Right forelimb (tissue), 1 donor: ENCODE measurements around the gene NUAK1.

Experiments used
- DNase-seq: peaks from one replicate; pipeline ENCODE4 v3.0.0-alpha.2; 2018

Gene NUAK1

DNA sequence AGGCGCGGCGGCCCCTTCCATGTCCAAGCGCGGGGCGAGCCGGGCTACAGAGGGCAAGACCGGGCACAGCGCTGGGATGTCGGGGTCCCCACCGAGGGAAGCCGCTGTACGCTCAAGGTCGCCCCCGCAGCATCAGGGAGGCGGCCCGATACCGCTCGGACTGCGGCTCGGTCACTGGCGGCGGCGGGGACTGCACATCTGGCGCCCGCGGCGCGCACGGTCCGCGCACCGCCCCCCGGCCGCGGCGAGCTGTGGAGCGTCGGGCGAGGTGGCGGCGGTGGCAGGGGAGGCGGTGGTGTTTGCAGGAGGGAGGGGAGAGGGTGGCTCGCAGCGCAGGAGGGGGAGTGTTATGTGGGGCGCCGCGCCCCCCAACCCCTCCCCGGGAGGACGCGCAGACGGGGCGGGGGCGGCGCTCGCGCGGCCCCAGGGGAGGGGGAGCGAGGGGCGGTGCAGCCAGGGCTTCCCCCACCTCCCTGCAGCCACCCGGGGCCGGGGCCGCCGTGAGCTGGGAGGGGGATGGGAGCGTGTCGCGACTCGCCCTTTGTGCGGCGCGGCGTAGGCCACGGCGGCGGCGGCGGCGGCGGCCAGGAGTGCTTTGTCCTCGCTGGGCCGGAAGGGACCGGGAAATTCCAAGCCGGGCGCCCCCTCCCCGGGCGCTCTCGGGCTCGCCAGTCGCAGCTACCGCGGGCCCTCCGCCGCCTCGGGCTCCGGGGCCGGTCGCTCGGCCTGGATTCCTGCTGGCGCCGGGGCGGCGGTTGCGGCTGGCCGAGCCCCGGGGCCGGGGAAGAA lies at the start of gene NUAK1:
Gene NUAK1 (minus strand): TSS at position 322 of the 789 bp plus-strand sequence. CDS start 301 bp downstream, at position 21.
- DNase-seq, result peak; percentile 88

- DNase-seq, result no peak
Measured at GRCh38 chr12:106188256-106188655, 49.5 kb upstream of the NUAK1 start.

GRCh38 chr12:106187842-106188241 lies 49.1 kb upstream of the NUAK1 start:
- no peak for DNase-seq

DNA sequence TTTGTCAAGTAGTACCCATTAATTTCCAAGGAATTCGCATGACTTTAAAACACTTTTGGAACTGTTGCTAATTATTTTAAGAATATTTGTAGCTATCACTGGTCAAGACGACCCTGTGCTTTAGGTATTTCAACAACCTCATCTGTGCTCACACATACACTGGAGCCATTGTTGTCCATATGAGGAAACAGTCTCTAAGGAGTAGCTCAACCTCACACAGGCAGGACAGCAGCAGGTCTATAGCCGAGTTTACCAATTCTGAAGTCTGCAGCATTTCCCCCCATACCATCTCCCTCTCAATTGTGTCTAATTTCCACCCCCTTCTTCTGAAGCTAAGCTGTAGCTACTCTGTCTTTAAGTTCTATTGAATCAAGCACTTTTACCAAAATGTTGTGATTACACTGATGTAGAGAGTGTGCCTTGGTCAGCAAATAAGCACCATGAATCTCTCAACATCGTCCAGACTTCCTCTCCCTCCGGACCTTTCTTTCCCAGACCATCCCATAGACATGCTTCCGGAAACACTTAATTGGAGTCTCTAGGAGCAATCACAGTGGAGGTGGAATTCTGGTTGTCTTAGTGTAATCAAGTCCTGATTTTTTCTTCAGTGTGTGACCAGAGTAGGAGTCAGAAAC lies 48.5 kb upstream of the NUAK1 start:
- DNase-seq, result no peak

DNA sequence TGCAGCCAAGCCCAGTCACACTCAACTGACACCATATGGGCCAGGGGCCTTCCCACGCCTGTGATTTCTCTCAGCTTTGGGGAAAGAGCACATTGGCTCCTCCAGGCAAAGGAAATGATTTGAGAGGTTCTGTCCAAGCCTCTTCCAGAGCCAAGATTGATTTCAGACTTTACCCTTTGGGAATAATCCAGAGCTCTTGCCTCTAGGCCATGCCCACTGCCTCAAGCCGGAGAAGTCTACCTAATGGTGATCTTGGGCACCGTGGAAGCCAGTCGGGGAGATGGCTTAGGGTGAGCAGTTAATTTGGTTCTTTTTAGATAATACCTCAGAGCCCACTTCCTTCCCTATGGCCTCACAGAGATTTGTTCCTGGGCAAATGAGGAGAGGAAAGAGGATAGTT lies 45.0 kb upstream of the NUAK1 start:
- no peak for DNase-seq

- no peak for DNase-seq
Measured at GRCh38 chr12:106181401-106182114, 42.8 kb upstream of the NUAK1 start.

DNA sequence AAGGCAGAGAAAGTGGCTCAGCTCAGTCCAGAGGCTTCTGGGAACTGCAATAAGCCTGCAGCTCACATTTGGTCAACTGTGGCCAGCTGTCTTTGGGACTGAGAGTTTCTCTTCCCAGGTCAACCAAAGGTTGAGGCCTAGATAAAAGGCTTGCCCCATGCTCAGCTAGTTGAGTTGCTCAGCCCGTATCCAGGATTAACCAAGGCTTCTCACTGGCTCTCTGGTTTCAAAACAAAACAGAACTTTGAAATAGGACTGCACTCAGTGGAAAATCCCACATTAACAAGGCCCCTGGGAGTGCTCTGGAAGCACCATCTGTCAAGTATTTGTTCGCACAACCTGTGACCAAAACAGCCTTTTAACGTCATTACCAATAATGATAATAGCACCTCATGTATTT lies 40.3 kb upstream of the NUAK1 start:
- peak; percentile 66 for DNase-seq

- no peak for DNase-seq
Measured at GRCh38 chr12:106178562-106178961, 39.8 kb upstream of the NUAK1 start.

GRCh38 chr12:106176560-106176959 lies 37.8 kb upstream of the NUAK1 start:
- no peak for DNase-seq

DNA sequence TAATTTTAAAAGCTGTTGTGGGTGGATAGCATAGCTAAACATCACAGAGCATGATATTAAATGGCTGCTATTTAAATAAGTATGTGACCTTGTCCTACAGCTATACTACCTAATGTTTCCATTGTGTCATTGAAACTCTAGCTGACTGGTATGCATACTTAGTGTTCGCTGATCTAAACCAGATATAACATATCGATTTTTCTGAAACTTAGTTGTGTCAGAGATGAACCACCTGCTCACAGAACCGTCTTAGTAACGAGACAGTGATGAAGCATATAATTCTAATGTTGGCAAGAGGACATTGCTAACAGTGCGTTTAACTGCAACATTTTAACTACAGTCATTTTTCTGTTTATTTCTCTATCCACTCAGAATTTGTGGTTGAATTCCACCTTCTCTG lies 36.1 kb upstream of the NUAK1 start:
- DNase-seq, result no peak

DNA sequence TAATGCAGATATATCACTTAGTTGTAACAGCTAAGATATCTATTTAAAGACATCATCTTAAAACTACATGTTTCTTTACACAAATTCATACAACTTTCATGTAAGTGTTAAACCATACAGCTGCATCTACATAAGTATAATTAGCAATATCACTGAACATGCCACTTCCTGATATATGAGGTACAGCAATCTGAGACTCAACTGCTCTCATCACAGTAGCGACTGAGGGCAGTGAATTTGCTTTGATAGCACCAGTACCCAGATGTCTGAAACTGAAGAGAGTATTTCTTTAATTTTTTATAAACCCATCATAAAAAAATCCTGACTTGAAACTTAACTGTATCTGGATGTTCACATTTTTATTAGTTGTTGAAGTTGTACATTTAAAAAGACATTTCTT lies 34.7 kb upstream of the NUAK1 start:
- no peak for DNase-seq

DNA sequence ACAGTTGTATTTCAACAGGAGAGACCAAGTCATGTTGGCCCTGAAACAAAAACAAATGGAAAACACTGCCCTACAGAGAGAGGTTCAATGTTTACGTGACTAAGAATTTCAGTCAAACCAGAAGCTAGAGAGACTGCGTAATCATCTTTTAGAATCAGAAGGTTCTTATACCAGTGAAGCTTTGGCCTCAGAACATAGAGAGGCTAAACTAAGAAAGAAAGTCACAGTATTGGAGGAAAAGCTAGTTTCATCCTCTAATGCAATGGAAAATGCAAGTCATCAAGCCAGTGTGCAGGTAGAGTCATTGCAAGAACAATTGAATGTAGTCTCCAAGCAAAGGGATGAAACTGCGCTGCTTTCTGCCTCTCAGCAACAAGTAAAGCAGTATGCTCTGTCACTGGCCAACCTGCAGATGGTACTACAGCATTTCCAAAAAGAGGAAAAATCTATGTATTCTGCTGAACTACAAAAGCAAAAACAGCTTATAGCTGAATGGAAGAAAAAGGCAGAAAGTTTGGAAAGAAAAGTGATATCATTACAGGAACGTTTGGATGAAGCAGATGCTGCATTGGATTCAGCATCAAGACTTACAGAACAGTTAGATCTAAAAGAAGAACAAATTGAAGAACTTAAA lies 32.5 kb upstream of the NUAK1 start:
- no peak for DNase-seq

GRCh38 chr12:106170285-106170684 lies 31.5 kb upstream of the NUAK1 start:
- DNase-seq, result no peak

- DNase-seq, result no peak
Measured at GRCh38 chr12:106163712-106164111, 25.0 kb upstream of the NUAK1 start.

GRCh38 chr12:106161491-106161890 lies 22.7 kb upstream of the NUAK1 start:
- no peak for DNase-seq

- no peak for DNase-seq
Measured at GRCh38 chr12:106160915-106161314, 22.2 kb upstream of the NUAK1 start.

- DNase-seq, result no peak
Measured at GRCh38 chr12:106157802-106158201, 19.0 kb upstream of the NUAK1 start.

DNA sequence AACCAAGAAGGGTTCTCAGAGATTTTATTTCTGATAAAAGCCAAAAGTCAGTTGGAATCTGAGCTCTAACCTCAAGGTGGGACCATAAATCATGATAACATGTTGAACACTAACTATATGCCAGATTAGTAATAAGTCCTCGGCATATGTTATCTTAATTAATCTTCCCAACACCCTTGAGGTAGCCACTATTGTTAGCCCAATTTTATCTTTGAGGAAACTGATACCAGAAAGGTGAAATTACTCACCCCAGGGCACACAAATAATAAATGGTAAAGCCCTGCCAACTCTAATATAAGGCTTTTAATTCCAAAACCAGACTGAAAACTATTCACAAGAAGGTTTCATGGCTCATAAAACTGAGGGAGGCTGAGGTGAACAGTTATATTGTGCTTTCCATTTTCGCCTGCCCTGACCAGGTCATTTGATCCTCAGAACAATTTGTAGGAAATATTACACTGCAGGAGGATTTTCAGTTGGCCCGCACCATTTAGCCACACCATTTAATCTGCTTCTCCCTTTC lies 16.1 kb upstream of the NUAK1 start:
- DNase-seq, result no peak

GRCh38 chr12:106152334-106152733 lies 13.6 kb upstream of the NUAK1 start:
- DNase-seq, result no peak

GRCh38 chr12:106150555-106150954 lies 11.8 kb upstream of the NUAK1 start:
- no peak for DNase-seq

DNA sequence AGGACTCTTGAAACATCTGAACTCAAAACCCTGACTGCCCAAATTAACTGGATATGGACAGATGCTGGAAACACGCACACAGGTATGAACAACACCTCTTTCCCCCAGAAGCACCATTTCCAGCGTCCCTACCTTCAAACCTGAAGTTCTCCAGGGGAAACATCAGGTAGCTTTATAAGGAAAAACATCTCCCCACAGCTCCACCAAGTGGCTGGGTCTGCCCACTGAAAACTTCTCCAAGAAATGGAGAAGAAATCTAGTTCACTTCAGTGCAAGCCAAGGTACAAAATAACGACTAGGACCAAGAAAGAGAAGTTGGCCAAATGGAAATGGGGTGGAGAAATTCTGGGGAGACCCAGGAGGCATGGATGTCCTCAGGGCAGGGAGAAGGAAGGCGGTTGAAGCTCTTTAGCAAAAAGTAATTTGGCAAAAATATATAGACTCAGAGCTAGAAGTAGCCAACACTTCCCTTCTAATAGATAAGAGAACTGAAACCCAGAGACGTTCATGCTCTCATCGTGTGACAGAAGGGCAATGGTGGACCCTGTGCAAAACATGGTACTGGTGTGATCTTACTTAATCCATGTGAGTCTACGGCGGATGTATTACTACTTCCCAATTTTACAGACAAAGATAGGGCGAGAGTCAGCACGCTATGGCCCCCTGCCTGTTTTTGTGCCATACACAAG lies 10.5 kb upstream of the NUAK1 start:
- DNase-seq, result no peak

- peak; percentile 71 for DNase-seq
Measured at GRCh38 chr12:106147956-106148355, 9.2 kb upstream of the NUAK1 start.

DNA sequence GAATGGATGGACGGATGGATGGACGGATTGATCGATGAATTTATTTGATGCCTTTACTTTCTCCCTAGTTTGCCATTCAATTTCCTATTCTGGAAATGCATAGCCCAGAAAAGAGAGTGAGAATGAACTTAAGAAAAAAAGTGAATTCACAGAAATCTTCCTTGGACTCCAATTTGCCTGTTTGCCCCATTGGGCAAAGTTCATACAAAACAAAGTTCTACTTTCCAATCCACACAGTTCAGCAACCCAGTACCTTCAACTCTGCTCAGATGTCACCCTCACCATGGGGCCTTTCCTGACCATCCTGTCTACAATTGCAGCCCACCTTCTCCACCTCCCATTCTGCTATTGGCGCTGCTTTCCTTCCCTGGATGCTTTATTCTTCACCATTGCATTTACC lies 8.2 kb upstream of the NUAK1 start:
- DNase-seq, result no peak
